ENCODE data around the gene SMPD4. TPM values are rescaled to one million over a fixed set of nuclear protein-coding genes. Genes with fewer than 3 reads are reported as not detected.
"Not testable (repeated sequence)": the region's sequence is repeated elsewhere in the genome, so short reads cannot be mapped to it uniquely, and the experiment has no call there.

SMPD4 gene
- total and polyA plus RNA-seq, 8 donors: 11.4 to 109 (median 34.2) TPM

- intact Hi-C loops (cut with DNase I; ENCODE audit: low total_unique reads): no loop called here
- 78 to 90% (median 89%) methylated on average over 15 of the region's 15 CpGs for WGBS, 5 donors
- no peak overlapping the region for H3K4me3 ChIP-seq
- H3K27ac ChIP-seq: no peak overlapping the region
- no peaks in the 10 kb centered on the region for H3K9me3 ChIP-seq
- H3K36me3 ChIP-seq: peaks cover 0 to 40% (median 14%) of the 10 kb centered on the region in 4 donors
- H3K27me3 ChIP-seq: no peaks in the 10 kb centered on the region
- no peak for TF ChIP-seq EP300 (IDR thresholded peaks at IDR 0.05)
- no peak for TF ChIP-seq POLR2AphosphoS5 (IDR thresholded peaks at IDR 0.05)
- TF ChIP-seq CTCF (IDR thresholded peaks at IDR 0.05): no peak
- no peak for TF ChIP-seq POLR2A (IDR thresholded peaks at IDR 0.05)
- no peak for DNase-seq
- H3K4me1 ChIP-seq: no peaks in the 10 kb centered on the region
Observed at GRCh38 chr2:130190237-130190636, 8.8 kb upstream of the SMPD4 start.

GRCh38 chr2:130188958-130189357 is 7.6 kb upstream of the SMPD4 start:
- H3K9me3 ChIP-seq, DNase-seq, H3K27ac ChIP-seq, H3K27me3 ChIP-seq, H3K4me1 ChIP-seq, H3K4me3 ChIP-seq: not testable (repeated sequence)
- intact Hi-C loops (cut with DNase I; ENCODE audit: low total_unique reads): loop anchor here (10.0 kb wide), 2 partner anchors 146 to 1296 kb away; no protein-coding TSS in a partner anchor
- peaks cover 0 to 47% (median 18%) of the 10 kb centered on the region in 4 donors for H3K36me3 ChIP-seq
- 69 to 87% (median 80%) methylated on average over 1 to 4 of the region's 4 CpGs for WGBS, 5 donors

- Histone ChIP-seq H3K4me1 (peaks cover 9 to 16% (median 13%) of the 10 kb centered on the region in 4 donors), H3K36me3 (peaks cover 0 to 49% (median 19%) of the 10 kb centered on the region in 4 donors)
- not testable (repeated sequence) for DNase-seq, H3K4me3 ChIP-seq, H3K27ac ChIP-seq, H3K27me3 ChIP-seq, H3K9me3 ChIP-seq
- intact Hi-C loops (cut with DNase I; ENCODE audit: low total_unique reads): loop anchor here (10.0 kb wide), 2 partner anchors 147 to 1297 kb away; no protein-coding TSS in a partner anchor
- WGBS, 5 donors: 89 to 94% (median 91%) methylated on average over 16 to 17 of the region's 17 CpGs
Observed at GRCh38 chr2:130187859-130188792, 6.7 kb upstream of the SMPD4 start.

GRCh38 chr2:130187268-130187667 is 5.9 kb upstream of the SMPD4 start:
- intact Hi-C loops (cut with DNase I; ENCODE audit: low total_unique reads): loop anchor here (10.0 kb wide), 2 partner anchors 148 to 1298 kb away; no protein-coding TSS in a partner anchor
- H3K36me3 ChIP-seq: peaks cover 0 to 49% (median 19%) of the 10 kb centered on the region in 4 donors
- H3K9me3 ChIP-seq: no peaks in the 10 kb centered on the region
- no peak overlapping the region for H3K27ac ChIP-seq
- no peak for TF ChIP-seq CTCF (IDR thresholded peaks at IDR 0.05)
- no peak for TF ChIP-seq POLR2AphosphoS5 (IDR thresholded peaks at IDR 0.05)
- TF ChIP-seq EP300 (IDR thresholded peaks at IDR 0.05): no peak
- no peak for TF ChIP-seq POLR2A (IDR thresholded peaks at IDR 0.05)
- H3K4me1 ChIP-seq: peaks cover 12 to 22% (median 18%) of the 10 kb centered on the region in 4 donors
- no peaks in the 10 kb centered on the region for H3K27me3 ChIP-seq
- H3K4me3 ChIP-seq: no peak overlapping the region
- DNase-seq: no peak
- 75 to 84% (median 80%) methylated on average over 7 to 8 of the region's 8 CpGs for WGBS, 5 donors

- intact Hi-C loops (cut with DNase I; ENCODE audit: low total_unique reads): loop anchor here (10.0 kb wide), 2 partner anchors 148 to 1298 kb away; no protein-coding TSS in a partner anchor
- TF ChIP-seq POLR2AphosphoS5 (IDR thresholded peaks at IDR 0.05) (no peak), POLR2A (IDR thresholded peaks at IDR 0.05) (no peak), CTCF (IDR thresholded peaks at IDR 0.05) (no peak), EP300 (IDR thresholded peaks at IDR 0.05) (no peak)
- Histone ChIP-seq H3K9me3 (no peaks in the 10 kb centered on the region), H3K4me1 (peaks cover 12 to 22% (median 18%) of the 10 kb centered on the region in 4 donors), H3K27ac (no peak overlapping the region), H3K27me3 (no peaks in the 10 kb centered on the region), H3K4me3 (no peak overlapping the region), H3K36me3 (peaks cover 0 to 43% (median 18%) of the 10 kb centered on the region in 4 donors)
- DNase-seq: no peak
- WGBS, 5 donors: 79 to 93% (median 91%) methylated on average over 5 of the region's 5 CpGs
Observed at GRCh38 chr2:130186391-130186790, 5.0 kb upstream of the SMPD4 start.

Data from stomach (tissue), 9 donors.